Liver (tissue), 9 donors: Measurements from ENCODE around the gene USP2. TPM values are rescaled to one million over a fixed set of nuclear protein-coding genes. Genes with fewer than 3 reads are reported as not detected.

Source experiments
- DNase-seq: peaks from one replicate; pipeline ENCODE4 v3.0.0-alpha.2; 2017; ENCODE audit warnings: low spot score
- H3K27ac ChIP-seq, 2 donors: one replicate each; pipeline ENCODE4 v1.7.0; 2013; ENCODE audit warnings: inconsistent platforms in 2 of 2, low read length in 2 of 2, control low read depth in 1 of 2, low read depth in 1 of 2, mild to moderate bottlenecking in 1 of 2
- H3K27me3 ChIP-seq, 4 donors: one replicate each; pipeline versions ENCODE4 v1.6.1 to v1.7.0; 2013; ENCODE audit warnings: low read length in 3 of 4, inconsistent platforms in 1 of 4, mild to moderate bottlenecking in 1 of 4, moderate library complexity in 1 of 4; ENCODE audit not compliant: control insufficient read depth in 4 of 4, insufficient read depth in 4 of 4
- H3K36me3 ChIP-seq, 4 donors: one replicate each; pipeline versions ENCODE4 v1.6.1 to v1.7.0; 2013; ENCODE audit warnings: low read length in 3 of 4, mild to moderate bottlenecking in 3 of 4, low read depth in 1 of 4, moderate library complexity in 1 of 4; ENCODE audit not compliant: control insufficient read depth in 4 of 4, insufficient read depth in 3 of 4
- H3K4me1 ChIP-seq, 4 donors: one replicate each; pipeline versions ENCODE4 v1.6.1 to v1.7.0; 2013; ENCODE audit warnings: low read length in 3 of 4, mild to moderate bottlenecking in 3 of 4, moderate library complexity in 1 of 4; ENCODE audit not compliant: control insufficient read depth in 4 of 4, insufficient read depth in 4 of 4
- H3K4me3 ChIP-seq, 3 donors: one replicate each; pipeline versions ENCODE4 v1.6.1 to v1.7.0; 2013; ENCODE audit warnings: low read length in 3 of 3, control low read depth in 1 of 3, low read depth in 1 of 3, mild to moderate bottlenecking in 1 of 3
- H3K9ac ChIP-seq, 2 donors: one replicate each; pipeline ENCODE4 v1.7.0; 2013; ENCODE audit warnings: low read length in 2 of 2, mild to moderate bottlenecking in 2 of 2, moderate library complexity in 2 of 2, control low read depth in 1 of 2, low read depth in 1 of 2
- H3K9me3 ChIP-seq, 4 donors: one replicate each; pipeline versions ENCODE4 v1.6.1 to v1.7.0; 2013; ENCODE audit warnings: low read length in 3 of 4; ENCODE audit not compliant: control insufficient read depth in 4 of 4
- EGR1 ChIP-seq, 2 donors: IDR thresholded peaks; 2 replicates each; pipeline ENCODE4 v1.6.1; 2016 to 2018; ENCODE audit warnings: antibody characterized with exemption in 2 of 2, low read depth in 2 of 2
- FOXA1 ChIP-seq: IDR thresholded peaks from 2 replicates; pipeline ENCODE4 v1.6.1; 2016; ENCODE audit warnings: antibody characterized with exemption
- FOXA2 ChIP-seq: IDR thresholded peaks from 2 replicates; pipeline ENCODE4 v1.6.1; 2016; ENCODE audit warnings: antibody characterized with exemption
- GABPA ChIP-seq, 2 donors: IDR thresholded peaks in 1 of 2; conservative IDR thresholded peaks in 1 of 2; 2 replicates each; pipeline ENCODE4 v1.6.1; 2016; ENCODE audit warnings: antibody characterized with exemption in 2 of 2, mild to moderate bottlenecking in 1 of 2, moderate library complexity in 1 of 2
- HNF4A ChIP-seq, 2 donors: conservative IDR thresholded peaks; 2 replicates each; pipeline ENCODE4 v1.6.1; 2016; ENCODE audit warnings: antibody characterized with exemption in 2 of 2, mild to moderate bottlenecking in 2 of 2
- HNF4G ChIP-seq: IDR thresholded peaks from 2 replicates; pipeline ENCODE4 v1.6.1; 2016; ENCODE audit warnings: antibody characterized with exemption
- JUND ChIP-seq, 2 donors: IDR thresholded peaks; 2 replicates each; pipeline ENCODE4 v1.6.1; 2016; ENCODE audit warnings: antibody characterized with exemption in 2 of 2
- NR2F2 ChIP-seq: IDR thresholded peaks from 2 replicates; pipeline ENCODE4 v1.6.1; 2016; ENCODE audit warnings: antibody characterized with exemption
- RAD21 ChIP-seq, 2 donors: IDR thresholded peaks; 2 replicates each; pipeline ENCODE4 v1.6.1; 2016; ENCODE audit warnings: antibody characterized with exemption in 2 of 2, mild to moderate bottlenecking in 2 of 2
- RXRA ChIP-seq, 2 donors: IDR thresholded peaks; 2 replicates each; pipeline ENCODE4 v1.6.1; 2017 to 2018; ENCODE audit warnings: antibody characterized with exemption in 2 of 2, mild to moderate bottlenecking in 1 of 2
- SP1 ChIP-seq: IDR thresholded peaks from 2 replicates; pipeline ENCODE4 v1.6.1; 2018; ENCODE audit warnings: antibody characterized with exemption, mild to moderate bottlenecking
- TAF1 ChIP-seq: conservative IDR thresholded peaks from 2 replicates; pipeline ENCODE4 v1.6.1; 2016; ENCODE audit warnings: antibody characterized with exemption, mild to moderate bottlenecking
- YY1 ChIP-seq: IDR thresholded peaks from 2 replicates; pipeline ENCODE4 v1.6.1; 2016; ENCODE audit warnings: antibody characterized with exemption, mild to moderate bottlenecking
- WGBS: extraction: QIAGEN DNeasy Blood & Tissue Kit; methylation state at CpG from one replicate; pipeline ENCODE4 v1.1.7; 2013; 5-methylcytosine and 5-hydroxymethylcytosine counted together
- polyA plus RNA-seq, 2 donors: library from polyadenylated mRNA; stranded (reverse) in 1 of 2; unstranded in 1 of 2; fragments of 200-250 nt in 1 of 2; fragments of >200 nt in 1 of 2; fragmentation: Nextera tagmentation in 1 of 2; extraction: Ambion mirVana in 1 of 2; gene quantifications; one replicate each; pipeline versions ENCODE4 v1.2.1 to v1.2.3, GENCODE V29; 2013 to 2015
- total RNA-seq, 2 donors: library from RNA; depleted of rRNA; stranded (reverse); fragments of >200 nt; gene quantifications; one replicate each; pipeline ENCODE4 v1.2.3, GENCODE V29; 2014
- TF ChIP-seq, protein P1 (sequence below): IDR thresholded peaks from 2 replicates; pipeline ENCODE4 v1.6.1; 2016; ENCODE audit warnings: antibody characterized with exemption
- TF ChIP-seq, protein P2 (sequence below): IDR thresholded peaks from 2 replicates; pipeline ENCODE4 v1.6.1; 2016; ENCODE audit warnings: antibody characterized with exemption
- TF ChIP-seq, protein P3 (sequence below): fragments of 150-350 bp; IDR thresholded peaks from 2 replicates; pipeline ENCODE4 v1.5.1; 2017; ENCODE audit warnings: improper control_type of control experiment, low read depth, low read length; ENCODE audit not compliant: missing input control
- TF ChIP-seq, protein P4 (sequence below): IDR thresholded peaks from 2 replicates; pipeline ENCODE4 v1.6.1; 2016; ENCODE audit warnings: antibody characterized with exemption
- TF ChIP-seq, protein P5 (sequence below): IDR thresholded peaks from 2 replicates; pipeline ENCODE4 v1.6.1; 2016; ENCODE audit warnings: antibody characterized with exemption, mild to moderate bottlenecking
- donor health status: healthy.
- donor health status: healthy.
- donor health status: healthy.
- donor health status: healthy.
- donor health status: healthy.

Gene USP2
- total and polyA plus RNA-seq, 4 donors, result 0.65 to 4.4 (median 2.1) TPM

DNA sequence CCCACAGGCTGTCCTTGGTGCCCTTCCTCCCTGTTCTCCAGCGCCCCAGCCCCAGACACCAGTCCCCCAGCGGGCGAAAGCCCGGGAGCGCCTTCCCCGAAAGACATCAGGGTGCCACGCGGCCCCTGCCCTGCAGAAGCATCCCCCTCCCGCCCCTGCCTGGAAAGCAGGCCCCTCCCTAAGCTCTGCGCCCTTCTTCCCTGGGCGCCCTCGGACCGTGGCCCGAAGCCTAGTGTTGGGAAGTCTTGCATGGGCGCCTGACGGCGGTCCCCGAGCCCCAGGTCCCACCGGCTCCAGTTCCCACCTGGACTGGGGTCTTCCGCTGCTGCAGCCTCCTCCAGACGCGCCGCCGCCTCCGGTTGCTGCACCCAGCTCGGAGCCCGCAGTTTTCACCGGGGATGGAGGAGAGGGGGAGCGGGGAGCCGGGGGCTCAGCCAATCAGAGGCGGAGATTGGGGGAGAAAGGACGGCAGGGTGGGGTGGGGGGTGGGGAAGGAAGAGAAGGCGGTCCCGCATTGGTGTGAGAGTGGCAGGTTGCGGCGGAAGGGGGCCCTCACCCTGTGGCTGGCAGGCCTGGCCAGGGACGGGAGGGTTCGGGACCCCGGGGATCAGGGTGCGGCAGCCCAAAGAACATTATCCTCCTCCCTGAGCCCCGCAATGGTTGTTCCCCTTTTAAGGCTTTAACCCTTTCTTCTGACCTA is 41.5 kb upstream of the USP2 start, which contains the start of gene THY1:
TSS of gene THY1 (minus strand) at position 364 of the 700 bp plus-strand sequence. CDS start 2,267 bp downstream, outside the sequence.
- Histone ChIP-seq H3K4me1 (peaks cover 0 to 4% (median under 1%) of the 10 kb centered on the region in 4 donors), H3K27me3 (peaks cover 0 to 6% (median 1%) of the 10 kb centered on the region in 4 donors), H3K36me3 (no peaks in the 10 kb centered on the region), H3K9me3 (no peaks in the 10 kb centered on the region), H3K9ac (no peak within 1 kb of the TSS), H3K27ac (no peak within 1 kb of the TSS), H3K4me3 (peak within 1 kb of the TSS in 1 of 3 donors; percentile 13)
- no peak for TF ChIP-seq EGR1 (IDR thresholded peaks at IDR 0.05; ENCODE audit: low read depth in 2 of 2)
- TF ChIP-seq, protein P1, sequence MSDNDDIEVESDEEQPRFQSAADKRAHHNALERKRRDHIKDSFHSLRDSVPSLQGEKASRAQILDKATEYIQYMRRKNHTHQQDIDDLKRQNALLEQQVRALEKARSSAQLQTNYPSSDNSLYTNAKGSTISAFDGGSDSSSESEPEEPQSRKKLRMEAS, result no peak
- TF ChIP-seq FOXA2, result no peak
- TF ChIP-seq RAD21 (IDR thresholded peaks at IDR 0.05), result no peak
- no peak for TF ChIP-seq FOXA1
- TF ChIP-seq, protein P2, sequence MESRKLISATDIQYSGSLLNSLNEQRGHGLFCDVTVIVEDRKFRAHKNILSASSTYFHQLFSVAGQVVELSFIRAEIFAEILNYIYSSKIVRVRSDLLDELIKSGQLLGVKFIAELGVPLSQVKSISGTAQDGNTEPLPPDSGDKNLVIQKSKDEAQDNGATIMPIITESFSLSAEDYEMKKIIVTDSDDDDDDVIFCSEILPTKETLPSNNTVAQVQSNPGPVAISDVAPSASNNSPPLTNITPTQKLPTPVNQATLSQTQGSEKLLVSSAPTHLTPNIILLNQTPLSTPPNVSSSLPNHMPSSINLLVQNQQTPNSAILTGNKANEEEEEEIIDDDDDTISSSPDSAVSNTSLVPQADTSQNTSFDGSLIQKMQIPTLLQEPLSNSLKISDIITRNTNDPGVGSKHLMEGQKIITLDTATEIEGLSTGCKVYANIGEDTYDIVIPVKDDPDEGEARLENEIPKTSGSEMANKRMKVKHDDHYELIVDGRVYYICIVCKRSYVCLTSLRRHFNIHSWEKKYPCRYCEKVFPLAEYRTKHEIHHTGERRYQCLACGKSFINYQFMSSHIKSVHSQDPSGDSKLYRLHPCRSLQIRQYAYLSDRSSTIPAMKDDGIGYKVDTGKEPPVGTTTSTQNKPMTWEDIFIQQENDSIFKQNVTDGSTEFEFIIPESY, result no peak
- no peak for TF ChIP-seq YY1
- no peak for TF ChIP-seq HNF4A (conservative IDR thresholded peaks at IDR 0.05)
- TF ChIP-seq HNF4G, result no peak
- DNase-seq, result no peak
- WGBS, result 6% methylated on average over 41 of the region's 41 CpGs

DNA sequence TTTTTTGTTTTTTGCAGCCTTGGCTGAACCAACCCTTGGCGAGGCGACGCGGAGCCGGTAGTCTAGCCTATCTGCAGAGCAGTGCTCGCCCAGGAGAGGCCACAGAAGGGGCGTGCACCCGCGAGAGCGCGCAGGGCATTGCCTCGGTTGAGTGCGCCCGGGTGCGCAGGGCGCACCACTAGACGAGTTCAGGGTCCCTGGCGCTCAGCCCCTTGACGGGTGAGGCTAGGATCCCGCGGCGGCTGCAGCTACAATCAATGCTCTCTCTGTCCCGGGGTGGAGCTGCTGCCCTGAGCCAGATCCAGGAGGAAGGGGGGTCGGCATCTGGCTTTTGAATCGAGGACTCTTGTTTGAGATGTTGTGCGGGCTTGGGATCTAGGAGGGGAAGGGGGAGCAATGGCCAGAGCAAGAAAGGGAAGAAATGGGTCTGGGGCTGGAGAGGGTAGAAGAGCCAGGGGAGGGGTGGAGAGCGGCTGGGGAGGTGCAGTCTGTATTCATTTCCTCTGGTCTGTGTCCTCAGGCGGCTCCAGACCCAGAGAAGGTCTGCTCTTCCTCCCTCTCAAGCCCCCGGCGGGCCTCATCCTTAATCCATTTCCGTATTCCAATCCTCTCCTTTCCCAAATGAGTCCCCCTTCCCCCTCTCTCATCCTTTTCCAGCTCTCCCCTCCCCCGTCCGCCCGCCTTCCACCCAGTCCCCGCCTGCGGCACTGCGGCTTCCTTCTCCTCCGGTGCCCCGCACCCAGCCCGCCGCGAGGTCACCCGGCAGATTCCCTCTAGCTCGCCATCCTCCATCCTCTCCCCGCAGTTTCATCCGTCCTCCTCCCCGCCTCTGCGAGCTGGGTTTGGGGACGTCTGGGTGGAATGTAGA is 40.7 kb upstream of the USP2 start:
- Histone ChIP-seq H3K27me3 (peaks cover 0 to 6% (median 1%) of the 10 kb centered on the region in 4 donors), H3K9ac (no peak overlapping the region), H3K4me3 (peak overlapping the region in 1 of 3 donors; percentile 13), H3K9me3 (no peaks in the 10 kb centered on the region), H3K4me1 (peaks cover 0 to 4% (median under 1%) of the 10 kb centered on the region in 4 donors), H3K27ac (no peak overlapping the region), H3K36me3 (no peaks in the 10 kb centered on the region)
- TF ChIP-seq JUND (IDR thresholded peaks at IDR 0.05), result no peak
- no peak for TF ChIP-seq TAF1
- no peak for TF ChIP-seq RAD21 (IDR thresholded peaks at IDR 0.05)
- TF ChIP-seq HNF4G, result no peak
- TF ChIP-seq HNF4A (conservative IDR thresholded peaks at IDR 0.05), result no peak
- TF ChIP-seq, protein P3, sequence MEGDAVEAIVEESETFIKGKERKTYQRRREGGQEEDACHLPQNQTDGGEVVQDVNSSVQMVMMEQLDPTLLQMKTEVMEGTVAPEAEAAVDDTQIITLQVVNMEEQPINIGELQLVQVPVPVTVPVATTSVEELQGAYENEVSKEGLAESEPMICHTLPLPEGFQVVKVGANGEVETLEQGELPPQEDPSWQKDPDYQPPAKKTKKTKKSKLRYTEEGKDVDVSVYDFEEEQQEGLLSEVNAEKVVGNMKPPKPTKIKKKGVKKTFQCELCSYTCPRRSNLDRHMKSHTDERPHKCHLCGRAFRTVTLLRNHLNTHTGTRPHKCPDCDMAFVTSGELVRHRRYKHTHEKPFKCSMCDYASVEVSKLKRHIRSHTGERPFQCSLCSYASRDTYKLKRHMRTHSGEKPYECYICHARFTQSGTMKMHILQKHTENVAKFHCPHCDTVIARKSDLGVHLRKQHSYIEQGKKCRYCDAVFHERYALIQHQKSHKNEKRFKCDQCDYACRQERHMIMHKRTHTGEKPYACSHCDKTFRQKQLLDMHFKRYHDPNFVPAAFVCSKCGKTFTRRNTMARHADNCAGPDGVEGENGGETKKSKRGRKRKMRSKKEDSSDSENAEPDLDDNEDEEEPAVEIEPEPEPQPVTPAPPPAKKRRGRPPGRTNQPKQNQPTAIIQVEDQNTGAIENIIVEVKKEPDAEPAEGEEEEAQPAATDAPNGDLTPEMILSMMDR, result no peak
- TF ChIP-seq, protein P4, sequence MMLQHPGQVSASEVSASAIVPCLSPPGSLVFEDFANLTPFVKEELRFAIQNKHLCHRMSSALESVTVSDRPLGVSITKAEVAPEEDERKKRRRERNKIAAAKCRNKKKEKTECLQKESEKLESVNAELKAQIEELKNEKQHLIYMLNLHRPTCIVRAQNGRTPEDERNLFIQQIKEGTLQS, result no peak
- TF ChIP-seq FOXA1, result no peak
- TF ChIP-seq FOXA2, result no peak
- TF ChIP-seq RXRA (IDR thresholded peaks at IDR 0.05), result no peak
- TF ChIP-seq, protein P2, result no peak
- TF ChIP-seq GABPA (IDR thresholded peaks at IDR 0.05 in 1 of 2, conservative IDR thresholded peaks at IDR 0.05 in 1 of 2), result no peak
- no peak for TF ChIP-seq SP1
- TF ChIP-seq YY1, result no peak
- no peak for TF ChIP-seq NR2F2
- TF ChIP-seq, protein P5, sequence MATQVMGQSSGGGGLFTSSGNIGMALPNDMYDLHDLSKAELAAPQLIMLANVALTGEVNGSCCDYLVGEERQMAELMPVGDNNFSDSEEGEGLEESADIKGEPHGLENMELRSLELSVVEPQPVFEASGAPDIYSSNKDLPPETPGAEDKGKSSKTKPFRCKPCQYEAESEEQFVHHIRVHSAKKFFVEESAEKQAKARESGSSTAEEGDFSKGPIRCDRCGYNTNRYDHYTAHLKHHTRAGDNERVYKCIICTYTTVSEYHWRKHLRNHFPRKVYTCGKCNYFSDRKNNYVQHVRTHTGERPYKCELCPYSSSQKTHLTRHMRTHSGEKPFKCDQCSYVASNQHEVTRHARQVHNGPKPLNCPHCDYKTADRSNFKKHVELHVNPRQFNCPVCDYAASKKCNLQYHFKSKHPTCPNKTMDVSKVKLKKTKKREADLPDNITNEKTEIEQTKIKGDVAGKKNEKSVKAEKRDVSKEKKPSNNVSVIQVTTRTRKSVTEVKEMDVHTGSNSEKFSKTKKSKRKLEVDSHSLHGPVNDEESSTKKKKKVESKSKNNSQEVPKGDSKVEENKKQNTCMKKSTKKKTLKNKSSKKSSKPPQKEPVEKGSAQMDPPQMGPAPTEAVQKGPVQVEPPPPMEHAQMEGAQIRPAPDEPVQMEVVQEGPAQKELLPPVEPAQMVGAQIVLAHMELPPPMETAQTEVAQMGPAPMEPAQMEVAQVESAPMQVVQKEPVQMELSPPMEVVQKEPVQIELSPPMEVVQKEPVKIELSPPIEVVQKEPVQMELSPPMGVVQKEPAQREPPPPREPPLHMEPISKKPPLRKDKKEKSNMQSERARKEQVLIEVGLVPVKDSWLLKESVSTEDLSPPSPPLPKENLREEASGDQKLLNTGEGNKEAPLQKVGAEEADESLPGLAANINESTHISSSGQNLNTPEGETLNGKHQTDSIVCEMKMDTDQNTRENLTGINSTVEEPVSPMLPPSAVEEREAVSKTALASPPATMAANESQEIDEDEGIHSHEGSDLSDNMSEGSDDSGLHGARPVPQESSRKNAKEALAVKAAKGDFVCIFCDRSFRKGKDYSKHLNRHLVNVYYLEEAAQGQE, result no peak
- TF ChIP-seq, protein P1, result no peak
- TF ChIP-seq EGR1 (IDR thresholded peaks at IDR 0.05; ENCODE audit: low read depth in 2 of 2), result no peak
- 5% methylated on average over 49 of the region's 49 CpGs for WGBS
- DNase-seq, result no peak
